MCF 10A (cell line): Measurements from ENCODE around the gene SGTB. TPM values are rescaled to one million over a fixed set of nuclear protein-coding genes. Genes with fewer than 3 reads are reported as not detected.

Experiments used
- BruUV-seq: library from RNA; stranded (reverse); fragments of 400-500 nt; replicated peaks from 2 replicates; lab custom pipeline; 2021; lab: Mats Ljungman, UMichigan
- CTCF ChIA-PET: fragments of 300-600 bp; sonication (Branson Sonifier 250); formaldehyde crosslinking; extraction: SDS; loops from one replicate; lab custom pipeline; 2021; ENCODE audit warnings: antibody characterized with exemption, inconsistent platforms; lab: Yijun Ruan, JAX
- POLR2A ChIA-PET: fragments of 300-600, 350-650 bp; sonication (Branson Sonifier 250); formaldehyde crosslinking; extraction: SDS; loops from one replicate; lab custom pipeline; 2020; ENCODE audit warnings: antibody characterized with exemption, inconsistent platforms; lab: Yijun Ruan, JAX
- DNase-seq: peaks from one replicate; pipeline ENCODE4 v3.0.0-alpha.2; 2018; ENCODE audit not compliant: unreplicated experiment
- H3K27ac Mint-ChIP-seq: one replicate; pipeline ENCODE4 v1.8.0; 2022; ENCODE audit warnings: mild to moderate bottlenecking, low read depth, mixed read lengths; ENCODE audit not compliant: unreplicated experiment
- H3K27me3 Mint-ChIP-seq: one replicate; pipeline ENCODE4 v1.8.0; 2022; ENCODE audit warnings: mixed read lengths; ENCODE audit not compliant: insufficient read depth, unreplicated experiment
- H3K36me3 Mint-ChIP-seq: one replicate; pipeline ENCODE4 v1.8.0; 2022; ENCODE audit warnings: mild to moderate bottlenecking, moderate library complexity, mixed read lengths; ENCODE audit not compliant: insufficient read depth, unreplicated experiment
- H3K4me1 Mint-ChIP-seq: one replicate; pipeline ENCODE4 v1.8.0; 2022; ENCODE audit warnings: mixed read lengths; ENCODE audit not compliant: insufficient read depth, unreplicated experiment
- H3K4me3 Mint-ChIP-seq: one replicate; pipeline ENCODE4 v1.8.0; 2022; ENCODE audit warnings: mild to moderate bottlenecking, moderate library complexity, mixed read lengths; ENCODE audit not compliant: unreplicated experiment
- H3K9me3 Mint-ChIP-seq: one replicate; pipeline ENCODE4 v1.8.0; 2022; ENCODE audit warnings: mixed read lengths; ENCODE audit not compliant: unreplicated experiment
- CTCF ChIP-seq: fragments of 200-600 bp; IDR thresholded peaks from one replicate; pipeline ENCODE4 v1.8.0; 2022; ENCODE audit warnings: antibody characterized with exemption, mild to moderate bottlenecking; ENCODE audit not compliant: unreplicated experiment
- intact Hi-C: fragments of 100-400 bp; cut with micrococcal nuclease; formaldehyde crosslinking; loops from 2 replicates; pipeline ENCODE4 v1.14.1; 2022
- total RNA-seq: library from RNA; stranded (reverse); gene quantifications from 2 replicates; pipeline ENCODE4 v1.2.3, GENCODE V29; 2022

Gene SGTB
- total RNA-seq, 1 experiment from 2014 or later, result 15.8 TPM

- Mint-ChIP-seq H3K27me3 (no peaks in the 10 kb centered on the region), H3K4me1 (no peaks in the 10 kb centered on the region), H3K27ac (no peak overlapping the region), H3K36me3 (no peaks in the 10 kb centered on the region), H3K9me3 (no peaks in the 10 kb centered on the region), H3K4me3 (no peak overlapping the region)
- intact Hi-C loops, result no loop called here
- no peak for DNase-seq
- BruUV-seq, result no TSS peak
- TF ChIP-seq CTCF, result no peak
- CTCF ChIA-PET, result interaction anchor here (1.2 kb wide), 1 partner anchor 15 kb away, joined by 4 read pairs; no protein-coding TSS in a partner anchor
- POLR2A ChIA-PET, result no interaction called here
Observed at GRCh38 chr5:65758546-65759144, 36.7 kb upstream of the SGTB start.

- DNase-seq, result no peak
- Mint-ChIP-seq H3K4me3 (no peak overlapping the region), H3K36me3 (no peaks in the 10 kb centered on the region), H3K9me3 (no peaks in the 10 kb centered on the region), H3K27ac (no peak overlapping the region), H3K4me1 (peaks cover 14% of the 10 kb centered on the region), H3K27me3 (no peaks in the 10 kb centered on the region)
- ChIA-PET CTCF (interaction anchor here (0.5 to 1.7 kb wide), 4 partner anchors 10 to 28 kb away, joined by 3 to 4 read pairs (median 3); no protein-coding TSS in a partner anchor), POLR2A (interaction anchor here (1.6 kb wide), 1 partner anchor 173 kb away, joined by 4 read pairs; the partner anchor contains the start of gene ERBIN)
- BruUV-seq, result no TSS peak
- no peak for TF ChIP-seq CTCF
- intact Hi-C loops, result no loop called here
Observed at GRCh38 chr5:65753189-65753588, 31.3 kb upstream of the SGTB start.

DNA sequence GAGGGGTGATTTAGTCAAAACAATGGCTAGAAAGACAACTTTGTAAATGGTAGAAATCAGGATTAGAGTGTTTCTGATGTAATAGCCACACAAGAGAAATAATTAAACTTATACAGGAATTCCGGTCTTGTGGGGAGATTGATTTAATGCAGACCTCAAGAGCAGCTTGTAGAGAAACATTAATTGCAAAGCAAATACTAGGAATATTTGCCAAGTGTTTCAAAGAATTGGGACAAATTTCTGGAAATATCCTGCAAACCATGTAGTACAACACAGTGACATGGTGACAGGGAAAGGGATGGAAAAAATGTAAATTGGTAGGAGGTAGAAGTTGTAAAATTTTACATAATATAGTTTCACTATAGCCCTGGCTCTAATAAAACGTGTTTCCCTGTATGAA is 29.0 kb upstream of the SGTB start:
- ChIA-PET CTCF (interaction anchor here (1.1 kb wide), 1 partner anchor 9 kb away, joined by 5 read pairs; no protein-coding TSS in a partner anchor), POLR2A (no interaction called here)
- DNase-seq, result no peak
- Mint-ChIP-seq H3K27me3 (no peaks in the 10 kb centered on the region), H3K4me1 (peaks cover 14% of the 10 kb centered on the region), H3K4me3 (no peak overlapping the region), H3K9me3 (peaks cover 8% of the 10 kb centered on the region), H3K36me3 (no peaks in the 10 kb centered on the region), H3K27ac (no peak overlapping the region)
- no peak for TF ChIP-seq CTCF
- intact Hi-C loops, result no loop called here
- no TSS peak for BruUV-seq

DNA sequence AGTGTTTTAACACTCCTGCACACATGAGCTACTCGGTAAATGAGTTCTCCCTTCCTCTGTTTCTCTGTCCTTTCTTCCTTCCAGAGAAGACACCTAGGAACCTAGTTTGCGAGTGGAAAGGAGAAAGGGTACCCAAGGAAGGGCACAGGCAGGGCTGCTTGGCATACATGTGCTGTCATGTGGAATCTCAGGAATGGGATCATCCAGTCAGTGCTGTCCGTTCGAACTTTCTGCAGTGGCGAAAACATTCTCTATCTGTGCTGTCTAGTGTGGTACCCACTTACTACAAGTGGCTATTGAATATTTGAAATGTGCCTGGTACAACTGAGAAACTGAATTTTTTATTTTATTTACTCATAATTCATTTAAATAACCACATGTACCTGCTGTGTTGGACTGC is 28.0 kb upstream of the SGTB start:
- BruUV-seq, result no TSS peak
- Mint-ChIP-seq H3K27me3 (no peaks in the 10 kb centered on the region), H3K4me1 (peaks cover 14% of the 10 kb centered on the region), H3K27ac (no peak overlapping the region), H3K9me3 (peaks cover 8% of the 10 kb centered on the region), H3K4me3 (no peak overlapping the region), H3K36me3 (no peaks in the 10 kb centered on the region)
- no peak for TF ChIP-seq CTCF
- no peak for DNase-seq
- ChIA-PET CTCF (interaction anchor here (1.1 kb wide), 1 partner anchor 8 kb away, joined by 5 read pairs; no protein-coding TSS in a partner anchor), POLR2A (no interaction called here)
- intact Hi-C loops, result no loop called here
